DND-41 (cell line): Measurements from ENCODE around the gene SUPT6H.

Source experiments
- EZH2 ChIP-seq: IDR thresholded peaks from 3 replicates; pipeline ENCODE4 v1.6.1; 2012; ENCODE audit warnings: borderline replicate concordance, low read depth, mild to moderate bottlenecking, moderate library complexity, low read length, inconsistent platforms; ENCODE audit not compliant: severe bottlenecking
- TF ChIP-seq, protein P1 (sequence below): IDR thresholded peaks from 2 replicates; pipeline ENCODE4 v1.5.1; 2012; ENCODE audit warnings: borderline replicate concordance, low read length, moderate library complexity, mild to moderate bottlenecking; ENCODE audit not compliant: poor library complexity, severe bottlenecking; ENCODE audit errors: extremely low read depth

DNA sequence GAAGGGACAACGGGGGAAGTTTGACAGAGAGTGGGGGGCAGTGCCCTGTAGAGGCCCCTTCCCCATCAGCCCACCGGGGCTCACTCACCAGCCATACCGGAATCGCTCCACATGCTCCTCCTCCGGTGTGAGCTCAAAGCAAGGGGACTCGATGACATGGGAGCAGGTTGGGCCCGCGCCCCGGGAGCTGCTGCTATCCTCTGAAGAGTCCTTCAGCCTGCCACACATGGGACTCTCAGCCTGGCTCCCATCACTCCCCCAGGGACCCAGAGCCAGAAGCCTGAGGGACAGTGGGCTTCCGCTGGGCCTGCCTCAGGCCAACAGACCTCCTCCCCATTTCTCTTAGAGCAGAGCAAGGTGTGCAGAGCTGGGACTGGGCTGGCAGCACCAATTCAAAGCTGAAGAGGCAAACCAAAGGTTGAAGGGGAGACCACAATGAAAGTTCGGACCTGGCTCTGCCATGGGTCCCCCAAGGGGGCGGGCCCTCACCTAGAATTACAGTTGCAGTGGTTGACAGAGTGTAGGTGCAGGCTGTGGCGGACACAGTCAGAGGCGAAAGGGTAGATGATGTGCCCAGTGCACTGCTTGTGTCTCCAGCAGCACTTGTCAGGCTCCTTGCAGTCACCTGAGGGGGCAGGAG lies 42.3 kb downstream of the SUPT6H start:
- TF ChIP-seq, protein P1, sequence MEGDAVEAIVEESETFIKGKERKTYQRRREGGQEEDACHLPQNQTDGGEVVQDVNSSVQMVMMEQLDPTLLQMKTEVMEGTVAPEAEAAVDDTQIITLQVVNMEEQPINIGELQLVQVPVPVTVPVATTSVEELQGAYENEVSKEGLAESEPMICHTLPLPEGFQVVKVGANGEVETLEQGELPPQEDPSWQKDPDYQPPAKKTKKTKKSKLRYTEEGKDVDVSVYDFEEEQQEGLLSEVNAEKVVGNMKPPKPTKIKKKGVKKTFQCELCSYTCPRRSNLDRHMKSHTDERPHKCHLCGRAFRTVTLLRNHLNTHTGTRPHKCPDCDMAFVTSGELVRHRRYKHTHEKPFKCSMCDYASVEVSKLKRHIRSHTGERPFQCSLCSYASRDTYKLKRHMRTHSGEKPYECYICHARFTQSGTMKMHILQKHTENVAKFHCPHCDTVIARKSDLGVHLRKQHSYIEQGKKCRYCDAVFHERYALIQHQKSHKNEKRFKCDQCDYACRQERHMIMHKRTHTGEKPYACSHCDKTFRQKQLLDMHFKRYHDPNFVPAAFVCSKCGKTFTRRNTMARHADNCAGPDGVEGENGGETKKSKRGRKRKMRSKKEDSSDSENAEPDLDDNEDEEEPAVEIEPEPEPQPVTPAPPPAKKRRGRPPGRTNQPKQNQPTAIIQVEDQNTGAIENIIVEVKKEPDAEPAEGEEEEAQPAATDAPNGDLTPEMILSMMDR = no peak
- TF ChIP-seq EZH2 = no peak
